Measurements from ENCODE around the gene NADSYN1.
A peak's percentile ranks its signal among the peaks of the same experiment; 100 is the strongest.

DNA sequence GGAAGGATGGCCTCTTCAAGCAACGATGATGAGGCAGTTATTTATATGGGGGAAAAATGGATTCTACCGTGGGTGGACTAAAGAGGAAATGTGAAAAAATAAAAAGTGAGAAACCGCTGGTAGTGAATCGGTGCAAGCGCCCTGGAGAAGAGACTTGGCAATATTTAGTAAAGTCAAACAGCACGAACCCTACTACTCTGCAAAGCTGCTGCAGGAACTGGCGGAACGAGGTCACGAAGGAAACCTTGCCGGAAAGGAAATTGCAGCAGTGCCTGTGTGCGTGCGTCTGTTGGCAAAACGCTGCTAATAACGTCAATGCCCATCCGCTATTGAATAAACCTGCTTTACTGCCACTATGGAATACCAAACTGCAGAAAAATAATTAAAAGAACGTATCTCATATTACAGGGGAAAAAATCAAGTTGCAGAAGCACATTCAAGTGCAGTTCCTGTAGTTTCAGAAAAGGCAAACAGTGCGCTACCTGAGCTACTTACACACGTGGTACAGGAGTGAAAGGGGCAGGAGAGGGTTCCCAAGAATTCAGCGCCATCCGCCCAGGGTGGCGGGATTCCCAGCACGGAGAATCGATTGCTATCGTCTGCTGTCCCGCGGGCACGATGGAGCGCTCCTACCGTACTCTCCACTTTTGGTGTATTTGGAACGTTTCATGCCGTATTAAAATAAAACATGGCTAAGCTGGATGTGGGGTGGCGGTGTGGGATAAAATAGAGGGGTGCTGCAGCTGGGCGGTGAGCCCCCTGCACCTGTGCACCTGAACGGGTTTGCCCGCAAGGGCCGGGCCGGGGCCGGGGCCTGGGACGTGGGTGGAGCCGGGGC, 585 bp upstream of the NADSYN1 start:
- TF ChIP-seq GATA3 (IDR thresholded peaks at IDR 0.05; ENCODE audit: low read depth, low read length) (no peak), GATA2 (IDR thresholded peaks at IDR 0.05; ENCODE audit: low read depth, low read length) (peak; percentile 74)
